Kidney epithelial cell (primary cell): ENCODE data around the gene SHC2. TPM values are rescaled to one million over a fixed set of nuclear protein-coding genes. Genes with fewer than 3 reads are reported as not detected.

ENCODE experiments used
- DNase-seq: peaks from one replicate; pipeline ENCODE4 v3.0.0-alpha.2; 2010; ENCODE audit warnings: low read depth
- H3K27me3 ChIP-seq: 2 replicates; pipeline ENCODE4 v1.6.0; 2011; ENCODE audit warnings: low read length; ENCODE audit not compliant: control insufficient read depth, insufficient read depth
- H3K36me3 ChIP-seq: 2 replicates; pipeline ENCODE4 v1.5.1; 2011; ENCODE audit warnings: low read length; ENCODE audit not compliant: control insufficient read depth, insufficient read depth
- H3K4me3 ChIP-seq: 2 replicates; pipeline ENCODE4 v1.5.1; 2011; ENCODE audit warnings: low read depth, mild to moderate bottlenecking, control low read depth, low read length
- CTCF ChIP-seq: IDR thresholded peaks from 2 replicates; pipeline ENCODE4 v1.5.1; 2011; ENCODE audit warnings: mild to moderate bottlenecking, moderate library complexity, low read length, control low read depth, inconsistent platforms; ENCODE audit not compliant: insufficient read depth, poor library complexity, severe bottlenecking
- total RNA-seq: library from RNA; depleted of rRNA; stranded (reverse); fragments of >200 nt; gene quantifications from 2 replicates; pipeline ENCODE4 v1.2.3, GENCODE V29; 2015

The SHC2 gene
- total RNA-seq, 1 donor from 2014 or later: 15.2 TPM

GRCh38 chr19:496986-497385 is 36.2 kb upstream of the SHC2 start:
- no peak overlapping the region for H3K4me3 ChIP-seq

DNA sequence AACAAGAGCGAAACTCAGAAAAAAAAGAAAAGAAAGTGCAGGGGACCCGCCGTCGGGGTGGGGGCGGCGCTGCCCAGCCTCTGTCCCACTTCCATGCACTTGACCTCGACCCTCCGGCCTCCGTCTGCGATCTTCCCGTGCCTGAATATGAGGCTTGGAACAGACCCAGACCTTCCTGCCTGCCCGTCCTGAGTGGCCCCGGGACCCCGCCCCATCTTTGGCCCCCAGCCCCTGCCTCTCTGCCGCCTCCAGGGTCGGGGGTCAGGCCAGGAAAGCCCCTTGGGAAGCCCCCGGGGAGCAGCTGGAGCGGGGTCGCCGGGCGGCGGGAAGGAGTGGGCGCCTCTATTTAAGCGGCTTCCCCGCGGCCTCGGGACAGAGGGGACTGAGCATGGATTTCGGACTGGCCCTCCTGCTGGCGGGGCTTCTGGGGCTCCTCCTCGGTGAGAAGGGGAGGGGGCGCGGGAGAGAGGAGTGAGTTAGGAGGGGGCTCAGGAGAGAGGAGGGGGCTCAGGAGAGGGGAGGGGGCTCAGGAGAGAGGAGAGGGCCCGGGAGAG is 35.4 kb upstream of the SHC2 start, which contains the start of gene MADCAM1:
Gene MADCAM1 (plus strand): TSS at position 375 of the 554 bp plus-strand sequence. CDS start 14 bp downstream, at position 389.
- peaks cover 38% of the 10 kb centered on the region for H3K27me3 ChIP-seq
- H3K4me3 ChIP-seq: no peak within 1 kb of the TSS
- H3K36me3 ChIP-seq: no peaks in the 10 kb centered on the region
- no peak for DNase-seq
- no peak for TF ChIP-seq CTCF

More at GRCh38 chr19:496986-497385, 36.2 kb upstream of the SHC2 start:
- no peak for DNase-seq
- H3K36me3 ChIP-seq: no peaks in the 10 kb centered on the region
- H3K27me3 ChIP-seq: peaks cover 38% of the 10 kb centered on the region
- no peak for TF ChIP-seq CTCF

DNA sequence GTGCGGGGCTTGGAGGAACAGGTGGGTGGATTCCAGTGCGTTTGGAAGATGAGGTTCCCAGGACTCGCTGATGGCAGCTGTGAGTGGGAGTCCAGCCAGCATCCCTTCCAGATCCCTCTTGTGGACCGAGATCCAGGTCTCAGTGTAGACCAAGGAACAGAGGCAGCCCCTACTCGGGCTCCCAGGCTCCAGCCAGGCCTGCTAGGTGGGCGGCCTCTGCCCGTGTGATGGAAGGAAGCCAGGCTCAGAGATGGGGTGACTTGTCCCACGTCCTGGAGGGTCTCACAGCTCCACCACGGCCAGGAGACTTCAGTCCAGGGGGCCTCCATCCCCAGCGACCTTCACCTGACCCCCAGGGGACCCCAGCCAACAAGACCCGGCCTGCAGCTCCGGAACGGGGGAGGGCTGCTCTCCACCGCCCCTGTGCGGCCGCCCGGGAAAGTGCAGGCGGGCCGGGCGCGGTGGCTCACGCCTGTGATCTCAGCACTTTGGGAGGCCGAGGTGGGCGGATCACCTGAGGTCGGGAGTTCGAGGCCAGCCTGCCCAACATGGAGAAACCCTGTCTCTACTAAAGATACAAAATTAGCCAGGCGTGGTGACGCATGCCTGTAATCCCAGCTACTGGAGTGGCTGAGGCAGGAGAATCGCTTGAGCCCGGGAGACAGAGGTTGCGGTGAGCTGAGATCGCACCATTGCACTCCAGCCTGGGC is 34.7 kb upstream of the SHC2 start:
- peak; percentile 75 for TF ChIP-seq CTCF
- peaks cover 38% of the 10 kb centered on the region for H3K27me3 ChIP-seq
- H3K4me3 ChIP-seq: no peak overlapping the region
- DNase-seq: no peak
- no peaks in the 10 kb centered on the region for H3K36me3 ChIP-seq

DNA sequence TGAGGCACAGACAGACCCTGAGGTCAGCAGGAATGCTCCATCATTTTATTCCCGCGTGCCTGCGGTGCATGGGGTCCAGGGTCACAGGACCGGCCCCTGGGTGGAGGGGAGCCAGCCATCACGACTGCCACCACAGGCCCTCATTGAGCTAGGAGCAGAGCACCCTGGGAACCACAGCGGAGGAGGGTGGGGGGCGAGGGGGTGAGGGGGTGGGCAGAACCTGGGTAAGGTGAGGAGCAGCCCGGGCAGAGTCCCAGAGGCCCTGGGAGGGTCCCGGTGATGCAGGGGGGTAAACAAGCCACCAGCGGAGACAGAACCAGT is 34.2 kb upstream of the SHC2 start:
- DNase-seq: no peak
- TF ChIP-seq CTCF: no peak
- Histone ChIP-seq H3K27me3 (peaks cover 37% of the 10 kb centered on the region), H3K4me3 (no peak overlapping the region), H3K36me3 (no peaks in the 10 kb centered on the region)

GRCh38 chr19:494171-495080 is 33.6 kb upstream of the SHC2 start:
- Histone ChIP-seq H3K36me3 (no peaks in the 10 kb centered on the region), H3K27me3 (peaks cover 32% of the 10 kb centered on the region), H3K4me3 (no peak overlapping the region)
- DNase-seq: no peak
- TF ChIP-seq CTCF: no peak
